ENCODE data around the gene HSD17B7. TPM values are rescaled to one million over a fixed set of nuclear protein-coding genes. Genes with fewer than 3 reads are reported as not detected.
"Not testable (repeated sequence)": the region's sequence is repeated elsewhere in the genome, so short reads cannot be mapped to it uniquely, and the experiment has no call there.

HSD17B7 gene, protein sequence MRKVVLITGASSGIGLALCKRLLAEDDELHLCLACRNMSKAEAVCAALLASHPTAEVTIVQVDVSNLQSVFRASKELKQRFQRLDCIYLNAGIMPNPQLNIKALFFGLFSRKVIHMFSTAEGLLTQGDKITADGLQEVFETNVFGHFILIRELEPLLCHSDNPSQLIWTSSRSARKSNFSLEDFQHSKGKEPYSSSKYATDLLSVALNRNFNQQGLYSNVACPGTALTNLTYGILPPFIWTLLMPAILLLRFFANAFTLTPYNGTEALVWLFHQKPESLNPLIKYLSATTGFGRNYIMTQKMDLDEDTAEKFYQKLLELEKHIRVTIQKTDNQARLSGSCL
- polyA plus RNA-seq (2013, experiment 1 of 2): 24.5 TPM
- 30.9 TPM for polyA plus RNA-seq (2013, experiment 2 of 2)

- H3K9ac ChIP-seq (ENCODE audit: low read depth, low read length); H3K4me1 ChIP-seq (ENCODE audit: insufficient read depth, low read length); H3K9me3 ChIP-seq (ENCODE audit: insufficient read depth, low read depth, low read length); H3K27me3 ChIP-seq (ENCODE audit: insufficient read depth, low read length): not testable (repeated sequence)
- Histone ChIP-seq H3K4me3 (ENCODE audit: low read length) (peak within 1 kb of the TSS; percentile 63), H3K36me3 (ENCODE audit: insufficient read depth, low read length) (peaks cover 13% of the 10 kb centered on the region; the same call in 1 of the 2 replicates), H3K27ac (ENCODE audit: low read depth, low read length) (peak within 1 kb of the TSS; percentile 62; the same call in 1 of the 2 replicates)
- WGBS: 5% methylated on average over 18 of the region's 49 CpGs
These were observed at the start of gene HSD17B7 for GRCh38 chr1:162790303-162790984. HSD17B7 (plus strand) TSS chr1:162790702; CDS start chr1:162790801, 99 bp downstream.

- Histone ChIP-seq H3K27ac (ENCODE audit: low read depth, low read length) (no peak overlapping the region), H3K36me3 (ENCODE audit: insufficient read depth, low read length) (no peaks in the 10 kb centered on the region), H3K9ac (ENCODE audit: low read depth, low read length) (no peak overlapping the region), H3K4me3 (ENCODE audit: low read length) (no peak overlapping the region), H3K27me3 (ENCODE audit: insufficient read depth, low read length) (no peaks in the 10 kb centered on the region), H3K9me3 (ENCODE audit: insufficient read depth, low read depth, low read length) (peaks cover 7% of the 10 kb centered on the region), H3K4me1 (ENCODE audit: insufficient read depth, low read length) (no peaks in the 10 kb centered on the region)
- 94% methylated on average over 3 of the region's 4 CpGs for WGBS
These were observed 49.7 kb upstream of the HSD17B7 start for GRCh38 chr1:162740755-162741154.

DNA sequence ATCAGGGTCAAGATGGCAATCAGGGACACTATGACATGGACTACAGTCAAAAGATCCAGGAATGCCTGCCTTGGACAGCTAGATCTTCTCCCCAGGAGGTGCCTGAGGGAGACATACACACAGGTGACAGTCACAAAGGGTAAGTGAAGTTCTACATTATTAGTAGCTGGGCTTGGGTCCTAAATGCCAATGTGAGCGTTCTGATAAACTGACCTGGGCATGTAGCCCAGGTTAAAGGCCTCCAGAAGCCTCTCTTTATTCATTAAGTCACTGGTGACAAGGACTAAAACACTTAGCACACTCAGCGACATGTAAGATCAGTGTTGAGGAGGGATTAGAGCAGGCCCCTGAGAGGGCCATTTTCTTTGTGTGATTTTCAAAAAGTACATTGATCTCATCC, 48.9 kb upstream of the HSD17B7 start:
- H3K9me3 ChIP-seq (ENCODE audit: insufficient read depth, low read depth, low read length): peaks cover 10% of the 10 kb centered on the region
- H3K36me3 ChIP-seq (ENCODE audit: insufficient read depth, low read length): no peaks in the 10 kb centered on the region
- no peak overlapping the region for H3K4me3 ChIP-seq (ENCODE audit: low read length)
- H3K4me1 ChIP-seq (ENCODE audit: insufficient read depth, low read length): no peaks in the 10 kb centered on the region
- WGBS: 93% methylated on average over 2 of the region's 2 CpGs
- H3K9ac ChIP-seq (ENCODE audit: low read depth, low read length): no peak overlapping the region
- no peak overlapping the region for H3K27ac ChIP-seq (ENCODE audit: low read depth, low read length)
- no peaks in the 10 kb centered on the region for H3K27me3 ChIP-seq (ENCODE audit: insufficient read depth, low read length)

GRCh38 chr1:162746264-162746942, 44.1 kb upstream of the HSD17B7 start:
- not testable (repeated sequence) for H3K9ac ChIP-seq (ENCODE audit: low read depth, low read length); H3K36me3 ChIP-seq (ENCODE audit: insufficient read depth, low read length); H3K4me1 ChIP-seq (ENCODE audit: insufficient read depth, low read length); H3K4me3 ChIP-seq (ENCODE audit: low read length); H3K27ac ChIP-seq (ENCODE audit: low read depth, low read length); H3K27me3 ChIP-seq (ENCODE audit: insufficient read depth, low read length)
- WGBS: 95% methylated on average over 14 of the region's 14 CpGs
- H3K9me3 ChIP-seq (ENCODE audit: insufficient read depth, low read depth, low read length): peaks cover 10% of the 10 kb centered on the region

DNA sequence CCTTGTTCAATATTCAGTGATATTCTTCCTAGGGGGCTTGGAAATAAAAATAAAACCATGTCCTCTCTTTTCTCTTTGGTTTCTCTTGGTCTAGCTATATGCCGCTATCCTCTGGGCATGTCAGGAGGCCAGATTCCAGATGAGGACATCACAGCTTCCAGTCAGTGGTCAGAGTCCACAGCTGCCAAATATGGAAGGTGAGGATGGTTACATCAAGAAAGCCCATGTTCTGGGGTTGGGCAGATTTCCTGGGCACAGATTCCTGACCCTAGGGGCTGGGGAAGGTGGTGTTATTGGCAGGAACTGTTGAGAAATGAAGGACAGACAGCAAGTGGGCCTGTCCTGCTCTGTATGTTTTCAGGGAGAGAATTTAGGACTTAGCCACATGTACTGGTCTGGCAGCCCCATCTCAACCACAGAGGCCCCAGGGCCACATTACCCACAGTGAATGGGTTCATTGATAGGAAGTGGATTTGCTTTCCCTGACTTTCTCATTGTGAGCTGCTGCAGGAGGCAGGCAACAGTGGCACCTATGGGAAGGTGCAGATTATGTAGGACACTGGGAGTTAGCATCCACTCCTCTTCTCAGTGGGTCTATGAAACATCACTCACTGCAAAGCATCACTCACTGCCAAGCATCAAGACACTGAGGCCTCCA, 37.4 kb upstream of the HSD17B7 start:
- no peaks in the 10 kb centered on the region for H3K9me3 ChIP-seq (ENCODE audit: insufficient read depth, low read depth, low read length)
- no peaks in the 10 kb centered on the region for H3K4me1 ChIP-seq (ENCODE audit: insufficient read depth, low read length)
- 98% methylated on average over 1 of the region's 1 CpG for WGBS
- no peaks in the 10 kb centered on the region for H3K27me3 ChIP-seq (ENCODE audit: insufficient read depth, low read length)
- no peak overlapping the region for H3K27ac ChIP-seq (ENCODE audit: low read depth, low read length)
- no peak overlapping the region for H3K9ac ChIP-seq (ENCODE audit: low read depth, low read length)
- H3K4me3 ChIP-seq (ENCODE audit: low read length): no peak overlapping the region
- H3K36me3 ChIP-seq (ENCODE audit: insufficient read depth, low read length): no peaks in the 10 kb centered on the region

GRCh38 chr1:162753998-162754585, 36.4 kb upstream of the HSD17B7 start:
- 88% methylated on average over 1 of the region's 1 CpG for WGBS
- no peaks in the 10 kb centered on the region for H3K36me3 ChIP-seq (ENCODE audit: insufficient read depth, low read length)

DNA sequence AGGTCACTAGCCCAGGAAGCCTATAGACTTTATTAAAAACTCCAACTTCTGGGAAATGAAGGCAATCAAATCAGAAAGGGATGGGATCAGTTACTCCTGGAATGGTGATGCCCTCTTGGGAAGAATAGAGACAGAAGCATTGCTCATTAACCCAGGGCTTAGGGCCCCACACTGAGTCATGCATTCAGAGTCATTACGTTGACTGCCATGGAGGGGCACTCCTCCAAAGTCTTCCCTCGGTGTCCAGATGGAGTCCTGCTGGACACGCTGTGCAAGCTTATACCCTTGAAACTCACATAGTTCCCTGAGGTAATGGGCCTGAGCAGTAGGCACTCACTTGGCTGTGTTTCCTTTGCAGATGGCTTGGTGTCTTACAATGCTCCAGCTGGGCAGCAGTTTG, 35.2 kb upstream of the HSD17B7 start:
- H3K27ac ChIP-seq (ENCODE audit: low read depth, low read length): no peak overlapping the region
- H3K9ac ChIP-seq (ENCODE audit: low read depth, low read length): no peak overlapping the region
- WGBS: 84% methylated on average over 3 of the region's 3 CpGs
- H3K9me3 ChIP-seq (ENCODE audit: insufficient read depth, low read depth, low read length): no peaks in the 10 kb centered on the region
- H3K4me1 ChIP-seq (ENCODE audit: insufficient read depth, low read length): no peaks in the 10 kb centered on the region
- H3K27me3 ChIP-seq (ENCODE audit: insufficient read depth, low read length): no peaks in the 10 kb centered on the region
- no peak overlapping the region for H3K4me3 ChIP-seq (ENCODE audit: low read length)
- no peaks in the 10 kb centered on the region for H3K36me3 ChIP-seq (ENCODE audit: insufficient read depth, low read length)

More at GRCh38 chr1:162753998-162754585, 36.4 kb upstream of the HSD17B7 start:
- H3K9me3 ChIP-seq (ENCODE audit: insufficient read depth, low read depth, low read length): no peaks in the 10 kb centered on the region
- H3K4me1 ChIP-seq (ENCODE audit: insufficient read depth, low read length): no peaks in the 10 kb centered on the region
- no peak overlapping the region for H3K9ac ChIP-seq (ENCODE audit: low read depth, low read length)
- no peak overlapping the region for H3K27ac ChIP-seq (ENCODE audit: low read depth, low read length)
- no peak overlapping the region for H3K4me3 ChIP-seq (ENCODE audit: low read length)
- no peaks in the 10 kb centered on the region for H3K27me3 ChIP-seq (ENCODE audit: insufficient read depth, low read length)

DNA sequence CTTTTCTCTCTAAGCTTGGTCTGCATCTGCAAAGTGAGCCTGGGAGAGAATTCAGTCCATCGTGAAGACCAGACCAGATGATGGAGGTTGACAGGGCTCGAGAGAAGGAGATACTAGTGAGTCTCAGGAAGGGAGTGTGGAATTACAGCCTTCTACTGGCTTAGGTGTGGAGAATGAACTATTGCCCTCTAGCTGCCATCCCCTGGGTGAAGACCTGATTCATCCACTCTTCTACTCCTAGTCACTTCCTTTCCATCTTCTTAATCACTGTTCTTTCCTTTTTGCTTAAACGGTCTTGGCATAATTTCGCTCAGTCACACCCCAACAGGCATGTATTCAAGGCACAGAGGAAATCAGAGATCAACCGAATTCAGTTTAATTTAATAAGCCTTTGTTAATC, 34.0 kb upstream of the HSD17B7 start:
- Histone ChIP-seq H3K36me3 (ENCODE audit: insufficient read depth, low read length) (no peaks in the 10 kb centered on the region), H3K9me3 (ENCODE audit: insufficient read depth, low read depth, low read length) (no peaks in the 10 kb centered on the region), H3K27me3 (ENCODE audit: insufficient read depth, low read length) (no peaks in the 10 kb centered on the region), H3K27ac (ENCODE audit: low read depth, low read length) (no peak overlapping the region), H3K9ac (ENCODE audit: low read depth, low read length) (no peak overlapping the region), H3K4me3 (ENCODE audit: low read length) (no peak overlapping the region), H3K4me1 (ENCODE audit: insufficient read depth, low read length) (no peaks in the 10 kb centered on the region)
- WGBS: 87% methylated on average over 4 of the region's 5 CpGs

DNA sequence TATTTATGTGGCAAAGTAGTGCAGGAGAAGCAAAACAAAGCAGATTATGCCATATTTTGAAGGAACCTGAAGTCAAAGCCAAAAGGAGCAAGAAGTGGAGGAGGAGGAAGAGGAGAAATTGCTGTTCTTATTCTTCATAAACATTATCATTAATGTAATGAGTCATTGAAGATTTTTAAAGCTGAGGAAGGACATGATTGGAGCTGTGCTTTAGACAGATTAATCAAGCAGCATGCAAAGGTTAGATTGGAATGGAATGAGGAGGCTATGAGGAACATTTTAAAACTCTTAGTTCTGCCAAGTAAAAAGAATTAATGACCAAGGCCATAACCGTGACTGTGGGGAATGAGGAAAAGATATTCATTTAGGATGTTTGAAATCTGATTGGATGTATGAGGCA, 33.0 kb upstream of the HSD17B7 start:
- WGBS: 95% methylated on average over 1 of the region's 1 CpG

GRCh38 chr1:162765788-162766187, 24.7 kb upstream of the HSD17B7 start:
- no peak overlapping the region for H3K9ac ChIP-seq (ENCODE audit: low read depth, low read length)
- no peaks in the 10 kb centered on the region for H3K9me3 ChIP-seq (ENCODE audit: insufficient read depth, low read depth, low read length)
- no peak overlapping the region for H3K27ac ChIP-seq (ENCODE audit: low read depth, low read length)
- no peak overlapping the region for H3K4me3 ChIP-seq (ENCODE audit: low read length)
- H3K36me3 ChIP-seq (ENCODE audit: insufficient read depth, low read length): no peaks in the 10 kb centered on the region
- WGBS: no CpG with 5 or more reads among the region's 1 CpG
- no peaks in the 10 kb centered on the region for H3K4me1 ChIP-seq (ENCODE audit: insufficient read depth, low read length)
- H3K27me3 ChIP-seq (ENCODE audit: insufficient read depth, low read length): no peaks in the 10 kb centered on the region

More for the DNA sequence above, 33.0 kb upstream of the HSD17B7 start:
- H3K27me3 ChIP-seq (ENCODE audit: insufficient read depth, low read length): no peaks in the 10 kb centered on the region
- H3K9me3 ChIP-seq (ENCODE audit: insufficient read depth, low read depth, low read length): no peaks in the 10 kb centered on the region
- H3K36me3 ChIP-seq (ENCODE audit: insufficient read depth, low read length): no peaks in the 10 kb centered on the region
- no peak overlapping the region for H3K27ac ChIP-seq (ENCODE audit: low read depth, low read length)
- H3K9ac ChIP-seq (ENCODE audit: low read depth, low read length): no peak overlapping the region
- H3K4me1 ChIP-seq (ENCODE audit: insufficient read depth, low read length): no peaks in the 10 kb centered on the region
- no peak overlapping the region for H3K4me3 ChIP-seq (ENCODE audit: low read length)

Data from HUES64 (cell line).